ENCODE results near the gene IFIT2.

- TF ChIP-seq CTCF (IDR thresholded peaks at IDR 0.05; ENCODE audit: low read length) (no peak), EZH2 (IDR thresholded peaks at IDR 0.05; ENCODE audit: borderline replicate concordance, low read length) (no peak)
Observed at GRCh38 chr10:89278900-89279392, 22.9 kb upstream of the IFIT2 start.
